Panc1 (cell line): ENCODE measurements around the gene NDRG4. TPM values are rescaled to one million over a fixed set of nuclear protein-coding genes. Genes with fewer than 3 reads are reported as not detected.

Experiments
- ATAC-seq: fragments of 200-7000 bp; cut with Tn5 transposase; 2 replicates; pipeline ENCODE4 v1.9.1; 2020; ENCODE audit warnings: mild to moderate bottlenecking, moderate library complexity
- BruUV-seq: library from RNA; stranded (reverse); fragments of 400-500 nt; replicated peaks from 2 replicates; lab custom pipeline; 2021; lab: Mats Ljungman, UMichigan
- CTCF ChIA-PET: fragments of 300-600 bp; sonication (Branson Sonifier 250); formaldehyde crosslinking; loops from one replicate; lab custom pipeline; 2022; ENCODE audit warnings: antibody characterized with exemption; lab: Charles Lee
- POLR2A ChIA-PET: fragments of 300-600 bp; sonication (Branson Sonifier 250); formaldehyde crosslinking; loops from one replicate; lab custom pipeline; 2022; ENCODE audit warnings: antibody characterized with exemption; lab: Charles Lee
- DNase-seq: peaks from one replicate; pipeline ENCODE4 v3.0.0-alpha.2; 2010; ENCODE audit warnings: low read depth, low spot score
- H3K27ac ChIP-seq: 2 replicates; pipeline ENCODE4 v1.5.1; 2011; ENCODE audit warnings: mild to moderate bottlenecking, low read length, inconsistent platforms
- H3K27me3 ChIP-seq: fragments of 200-500 bp; sonication (Bioruptor generic); 2 replicates; pipeline ENCODE4 v1.6.0; 2014; ENCODE audit warnings: low read length, inconsistent platforms; ENCODE audit not compliant: control insufficient read depth, insufficient read depth
- H3K36me3 ChIP-seq: fragments of 200-500 bp; sonication (Bioruptor generic); 2 replicates; pipeline ENCODE4 v1.5.1; 2014; ENCODE audit warnings: inconsistent platforms, mild to moderate bottlenecking, low read length, moderate library complexity; ENCODE audit not compliant: control insufficient read depth, insufficient read depth
- H3K4me1 ChIP-seq: 2 replicates; pipeline ENCODE4 v1.5.1; 2011; ENCODE audit warnings: inconsistent platforms, mild to moderate bottlenecking, low read length, moderate library complexity; ENCODE audit not compliant: control insufficient read depth, insufficient read depth
- H3K4me3 ChIP-seq, 2 experiments: 2 replicates each; pipeline ENCODE4 v1.5.1; 2011 to 2012; ENCODE audit warnings: low read depth in 2 of 2, low read length in 2 of 2, mild to moderate bottlenecking in 2 of 2, inconsistent platforms in 1 of 2, moderate library complexity in 1 of 2
- H3K9me3 ChIP-seq: fragments of 200-500 bp; sonication (Bioruptor generic); 2 replicates; pipeline ENCODE4 v1.5.1; 2014; ENCODE audit warnings: low read depth, mild to moderate bottlenecking, inconsistent platforms, low read length, moderate library complexity; ENCODE audit not compliant: control insufficient read depth, insufficient read depth
- CTCF ChIP-seq: fragments of 450-650 bp; IDR thresholded peaks from 2 replicates; pipeline ENCODE4 v1.5.1; 2017; ENCODE audit warnings: mild to moderate bottlenecking
- POLR2AphosphoS5 ChIP-seq: IDR thresholded peaks from 2 replicates; pipeline ENCODE4 v1.6.1; 2012; ENCODE audit warnings: mild to moderate bottlenecking, low read depth, low read length, moderate library complexity
- REST ChIP-seq, 2 experiments: IDR thresholded peaks; 2 replicates each; pipeline ENCODE4 v1.6.1; 2011 to 2012; ENCODE audit warnings: low read depth in 2 of 2, control low read depth in 1 of 2, low read length in 1 of 2, mild to moderate bottlenecking in 1 of 2, moderate library complexity in 1 of 2; ENCODE audit not compliant: insufficient read depth in 1 of 2
- SIN3A ChIP-seq: IDR thresholded peaks from 2 replicates; pipeline ENCODE4 v1.6.1; 2012; ENCODE audit warnings: low read depth, mild to moderate bottlenecking, low read length, moderate library complexity, borderline replicate concordance; ENCODE audit not compliant: insufficient read depth
- TCF7L2 ChIP-seq: IDR thresholded peaks from 2 replicates; pipeline ENCODE4 v1.6.1; 2011; ENCODE audit warnings: mild to moderate bottlenecking, low read depth, low read length, inconsistent platforms
- in situ Hi-C: cut with HindIII; loops from 2 replicates; pipeline ENCODE4 v1.10.0; 2016; ENCODE audit warnings: low sequenced_read_pairs, low pct_unique_long_range_greater_than_20kb
- intact Hi-C: fragments of 100-400 bp; cut with micrococcal nuclease; formaldehyde crosslinking; loops from one replicate; pipeline ENCODE4 v1.10.0; 2022; ENCODE audit not compliant: unreplicated experiment
- total RNA-seq: library from RNA; stranded (reverse); gene quantifications from one replicate; pipeline ENCODE4 v1.2.1, GENCODE V29; 2021; ENCODE audit not compliant: unreplicated experiment

NDRG4 gene
- total RNA-seq, 1 experiment from 2014 or later = 5.1 TPM

GRCh38 chr16:58536278-58536677 lies 36.3 kb downstream of the NDRG4 start:
- ATAC-seq (no peak), DNase-seq (no peak)
- Histone ChIP-seq H3K4me1 (no peaks in the 10 kb centered on the region), H3K36me3 (peaks cover 56% of the 10 kb centered on the region), H3K9me3 (no peaks in the 10 kb centered on the region), H3K27me3 (no peaks in the 10 kb centered on the region), H3K4me3 (no peak overlapping the region), H3K27ac (no peak overlapping the region)
- ChIA-PET CTCF (no interaction called here), POLR2A (no interaction called here)
- in situ Hi-C loops (no loop called here), intact Hi-C loops (no loop called here)
- TF ChIP-seq REST (IDR thresholded peaks at IDR 0.05; ENCODE audit: insufficient read depth in 1 of 2, low read depth in 2 of 2, low read length in 1 of 2) = no peak
- no peak for TF ChIP-seq POLR2AphosphoS5
- no peak for TF ChIP-seq SIN3A
- TF ChIP-seq TCF7L2 = no peak
- TF ChIP-seq CTCF = no peak
- BruUV-seq = no TSS peak

GRCh38 chr16:58537124-58537906 lies 37.4 kb downstream of the NDRG4 start:
- H3K4me1 ChIP-seq = no peaks in the 10 kb centered on the region
- no peak overlapping the region for H3K4me3 ChIP-seq
- H3K27me3 ChIP-seq = no peaks in the 10 kb centered on the region
- ChIA-PET CTCF (no interaction called here), POLR2A (interaction anchor here (0.9 kb wide), 1 partner anchor 9 kb away, joined by 12 read pairs; no protein-coding TSS in a partner anchor)
- DNase-seq (no peak), ATAC-seq (no peak)
- no peak overlapping the region for H3K27ac ChIP-seq
- TF ChIP-seq REST (IDR thresholded peaks at IDR 0.05; ENCODE audit: insufficient read depth in 1 of 2, low read depth in 2 of 2, low read length in 1 of 2) = no peak
- TF ChIP-seq SIN3A = no peak
- TF ChIP-seq TCF7L2 = no peak
- no peak for TF ChIP-seq CTCF
- no peak for TF ChIP-seq POLR2AphosphoS5
- BruUV-seq = no TSS peak
- no peaks in the 10 kb centered on the region for H3K9me3 ChIP-seq
- intact Hi-C loops (no loop called here), in situ Hi-C loops (no loop called here)
- H3K36me3 ChIP-seq = peaks cover 54% of the 10 kb centered on the region
